Measurements from ENCODE around the gene SMYD3. TPM values are rescaled to one million over a fixed set of nuclear protein-coding genes. Genes with fewer than 3 reads are reported as not detected.
A peak's percentile ranks its signal among the peaks of the same experiment; 100 is the strongest.

Gene SMYD3
- total and polyA plus RNA-seq, 2 of the 13 experiments (the other 11 are each of a cell fraction or from before 2014, with no cell fraction given) = 27.7 to 35.8 TPM

DNA sequence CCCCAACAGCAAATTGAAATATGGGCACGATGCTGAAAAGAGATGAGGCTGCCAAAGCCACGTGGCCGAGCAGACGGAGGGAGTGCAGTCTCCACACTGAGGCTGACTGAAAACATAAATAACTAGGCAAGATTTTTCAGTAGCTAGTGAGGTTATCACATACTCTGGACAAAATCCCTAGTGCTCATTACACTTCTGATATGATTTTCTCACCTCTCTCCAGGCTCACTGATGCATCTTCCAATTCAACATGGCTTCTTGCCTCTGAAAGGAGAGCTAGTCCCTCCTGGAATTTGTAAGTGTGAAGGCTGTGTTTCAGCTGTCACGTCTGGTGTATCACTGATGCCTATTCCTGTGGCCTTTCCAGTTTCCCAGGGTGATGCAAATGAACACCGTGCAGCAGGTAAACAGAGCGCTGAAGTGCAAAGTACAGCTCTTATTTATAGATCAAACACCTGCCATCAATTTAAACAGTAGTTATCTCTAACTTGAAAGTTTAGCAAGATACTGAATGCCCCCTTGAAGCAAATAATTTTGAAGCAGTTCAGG lies 696.2 kb downstream of the SMYD3 start (continued):
- TF ChIP-seq KDM6A (CRISPR knock-in tag; IDR thresholded peaks at IDR 0.05; ENCODE audit: low read depth) = peak; percentile 89
- TF ChIP-seq, protein P1, sequence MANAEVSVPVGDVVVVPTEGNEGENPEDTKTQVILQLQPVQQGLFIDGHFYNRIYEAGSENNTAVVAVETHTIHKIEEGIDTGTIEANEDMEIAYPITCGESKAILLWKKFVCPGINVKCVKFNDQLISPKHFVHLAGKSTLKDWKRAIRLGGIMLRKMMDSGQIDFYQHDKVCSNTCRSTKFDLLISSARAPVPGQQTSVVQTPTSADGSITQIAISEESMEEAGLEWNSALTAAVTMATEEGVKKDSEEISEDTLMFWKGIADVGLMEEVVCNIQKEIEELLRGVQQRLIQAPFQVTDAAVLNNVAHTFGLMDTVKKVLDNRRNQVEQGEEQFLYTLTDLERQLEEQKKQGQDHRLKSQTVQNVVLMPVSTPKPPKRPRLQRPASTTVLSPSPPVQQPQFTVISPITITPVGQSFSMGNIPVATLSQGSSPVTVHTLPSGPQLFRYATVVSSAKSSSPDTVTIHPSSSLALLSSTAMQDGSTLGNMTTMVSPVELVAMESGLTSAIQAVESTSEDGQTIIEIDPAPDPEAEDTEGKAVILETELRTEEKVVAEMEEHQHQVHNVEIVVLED (CRISPR knock-in tag; IDR thresholded peaks at IDR 0.05; ENCODE audit: borderline replicate concordance) = no peak
- TF ChIP-seq, protein P2, sequence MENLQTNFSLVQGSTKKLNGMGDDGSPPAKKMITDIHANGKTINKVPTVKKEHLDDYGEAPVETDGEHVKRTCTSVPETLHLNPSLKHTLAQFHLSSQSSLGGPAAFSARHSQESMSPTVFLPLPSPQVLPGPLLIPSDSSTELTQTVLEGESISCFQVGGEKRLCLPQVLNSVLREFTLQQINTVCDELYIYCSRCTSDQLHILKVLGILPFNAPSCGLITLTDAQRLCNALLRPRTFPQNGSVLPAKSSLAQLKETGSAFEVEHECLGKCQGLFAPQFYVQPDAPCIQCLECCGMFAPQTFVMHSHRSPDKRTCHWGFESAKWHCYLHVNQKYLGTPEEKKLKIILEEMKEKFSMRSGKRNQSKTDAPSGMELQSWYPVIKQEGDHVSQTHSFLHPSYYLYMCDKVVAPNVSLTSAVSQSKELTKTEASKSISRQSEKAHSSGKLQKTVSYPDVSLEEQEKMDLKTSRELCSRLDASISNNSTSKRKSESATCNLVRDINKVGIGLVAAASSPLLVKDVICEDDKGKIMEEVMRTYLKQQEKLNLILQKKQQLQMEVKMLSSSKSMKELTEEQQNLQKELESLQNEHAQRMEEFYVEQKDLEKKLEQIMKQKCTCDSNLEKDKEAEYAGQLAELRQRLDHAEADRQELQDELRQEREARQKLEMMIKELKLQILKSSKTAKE (CRISPR knock-in tag; IDR thresholded peaks at IDR 0.05; ENCODE audit: borderline replicate concordance) = 0 out of 2 replicates have a peak, but pooled peaks have one; percentile 39
- peak; percentile 57; the same call in 1 of the 2 replicates for TF ChIP-seq ZNF614 (CRISPR knock-in tag; IDR thresholded peaks at IDR 0.05; ENCODE audit: borderline replicate concordance)
- peak; percentile 86 for TF ChIP-seq CEBPG (CRISPR knock-in tag; IDR thresholded peaks at IDR 0.05)
- TF ChIP-seq CREM (IDR thresholded peaks at IDR 0.05) = peak; percentile 76
- no peak for TF ChIP-seq CREM (CRISPR knock-in tag; IDR thresholded peaks at IDR 0.05)
- peak; percentile 51 for TF ChIP-seq KAT8 (CRISPR knock-in tag; IDR thresholded peaks at IDR 0.05)
- TF ChIP-seq ZNF33A (CRISPR knock-in tag; IDR thresholded peaks at IDR 0.05; ENCODE audit: borderline replicate concordance) = no peak
- TF ChIP-seq ZNF296 (CRISPR knock-in tag; conservative IDR thresholded peaks at IDR 0.05) = no peak
- no peak for TF ChIP-seq ZFYVE20 (CRISPR knock-in tag; IDR thresholded peaks at IDR 0.05; ENCODE audit: borderline replicate concordance, low read depth)
- TF ChIP-seq CBFB (CRISPR knock-in tag; IDR thresholded peaks at IDR 0.05) = no peak
- TF ChIP-seq ZNF264 (CRISPR knock-in tag; IDR thresholded peaks at IDR 0.05) = no peak; the same call in 1 of the 2 replicates
- TF ChIP-seq CC2D1A (CRISPR knock-in tag; IDR thresholded peaks at IDR 0.05) = no peak
- TF ChIP-seq ZNF136 (CRISPR knock-in tag; IDR thresholded peaks at IDR 0.05; ENCODE audit: low read depth) = no peak
- TF ChIP-seq NR2F2 (IDR thresholded peaks at IDR 0.05; ENCODE audit: borderline replicate concordance, low read depth) = peak; percentile 62; the same call in 1 of the 2 replicates
- TF ChIP-seq NFKBIZ (CRISPR knock-in tag; IDR thresholded peaks at IDR 0.05) = peak; percentile 37; the same call in 1 of the 2 replicates
- TF ChIP-seq, protein P3, sequence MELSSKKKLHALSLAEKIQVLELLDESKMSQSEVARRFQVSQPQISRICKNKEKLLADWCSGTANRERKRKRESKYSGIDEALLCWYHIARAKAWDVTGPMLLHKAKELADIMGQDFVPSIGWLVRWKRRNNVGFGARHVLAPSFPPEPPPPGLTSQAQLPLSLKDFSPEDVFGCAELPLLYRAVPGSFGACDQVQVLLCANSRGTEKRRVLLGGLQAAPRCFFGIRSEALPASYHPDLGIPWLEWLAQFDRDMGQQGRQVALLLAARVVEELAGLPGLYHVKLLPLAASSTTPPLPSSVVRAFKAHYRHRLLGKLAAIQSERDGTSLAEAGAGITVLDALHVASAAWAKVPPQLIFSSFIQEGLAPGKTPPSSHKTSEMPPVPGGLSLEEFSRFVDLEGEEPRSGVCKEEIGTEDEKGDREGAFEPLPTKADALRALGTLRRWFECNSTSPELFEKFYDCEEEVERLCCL (CRISPR knock-in tag; IDR thresholded peaks at IDR 0.05; ENCODE audit: borderline replicate concordance) = no peak
- TF ChIP-seq, protein P4, sequence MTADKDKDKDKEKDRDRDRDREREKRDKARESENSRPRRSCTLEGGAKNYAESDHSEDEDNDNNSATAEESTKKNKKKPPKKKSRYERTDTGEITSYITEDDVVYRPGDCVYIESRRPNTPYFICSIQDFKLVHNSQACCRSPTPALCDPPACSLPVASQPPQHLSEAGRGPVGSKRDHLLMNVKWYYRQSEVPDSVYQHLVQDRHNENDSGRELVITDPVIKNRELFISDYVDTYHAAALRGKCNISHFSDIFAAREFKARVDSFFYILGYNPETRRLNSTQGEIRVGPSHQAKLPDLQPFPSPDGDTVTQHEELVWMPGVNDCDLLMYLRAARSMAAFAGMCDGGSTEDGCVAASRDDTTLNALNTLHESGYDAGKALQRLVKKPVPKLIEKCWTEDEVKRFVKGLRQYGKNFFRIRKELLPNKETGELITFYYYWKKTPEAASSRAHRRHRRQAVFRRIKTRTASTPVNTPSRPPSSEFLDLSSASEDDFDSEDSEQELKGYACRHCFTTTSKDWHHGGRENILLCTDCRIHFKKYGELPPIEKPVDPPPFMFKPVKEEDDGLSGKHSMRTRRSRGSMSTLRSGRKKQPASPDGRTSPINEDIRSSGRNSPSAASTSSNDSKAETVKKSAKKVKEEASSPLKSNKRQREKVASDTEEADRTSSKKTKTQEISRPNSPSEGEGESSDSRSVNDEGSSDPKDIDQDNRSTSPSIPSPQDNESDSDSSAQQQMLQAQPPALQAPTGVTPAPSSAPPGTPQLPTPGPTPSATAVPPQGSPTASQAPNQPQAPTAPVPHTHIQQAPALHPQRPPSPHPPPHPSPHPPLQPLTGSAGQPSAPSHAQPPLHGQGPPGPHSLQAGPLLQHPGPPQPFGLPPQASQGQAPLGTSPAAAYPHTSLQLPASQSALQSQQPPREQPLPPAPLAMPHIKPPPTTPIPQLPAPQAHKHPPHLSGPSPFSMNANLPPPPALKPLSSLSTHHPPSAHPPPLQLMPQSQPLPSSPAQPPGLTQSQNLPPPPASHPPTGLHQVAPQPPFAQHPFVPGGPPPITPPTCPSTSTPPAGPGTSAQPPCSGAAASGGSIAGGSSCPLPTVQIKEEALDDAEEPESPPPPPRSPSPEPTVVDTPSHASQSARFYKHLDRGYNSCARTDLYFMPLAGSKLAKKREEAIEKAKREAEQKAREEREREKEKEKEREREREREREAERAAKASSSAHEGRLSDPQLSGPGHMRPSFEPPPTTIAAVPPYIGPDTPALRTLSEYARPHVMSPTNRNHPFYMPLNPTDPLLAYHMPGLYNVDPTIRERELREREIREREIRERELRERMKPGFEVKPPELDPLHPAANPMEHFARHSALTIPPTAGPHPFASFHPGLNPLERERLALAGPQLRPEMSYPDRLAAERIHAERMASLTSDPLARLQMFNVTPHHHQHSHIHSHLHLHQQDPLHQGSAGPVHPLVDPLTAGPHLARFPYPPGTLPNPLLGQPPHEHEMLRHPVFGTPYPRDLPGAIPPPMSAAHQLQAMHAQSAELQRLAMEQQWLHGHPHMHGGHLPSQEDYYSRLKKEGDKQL (CRISPR knock-in tag; IDR thresholded peaks at IDR 0.05; ENCODE audit: low read depth) = peak; percentile 55; the same call in 1 of the 2 replicates
- TF ChIP-seq TEAD3 (CRISPR knock-in tag; optimal IDR thresholded peaks at IDR 0.05; ENCODE audit: borderline replicate concordance) = peak; percentile 81
- no peak for TF ChIP-seq RBAK (CRISPR knock-in tag; IDR thresholded peaks at IDR 0.05)
